Skeletal muscle satellite cell (primary cell): ENCODE measurements around the gene CHRNB4. TPM values are rescaled to one million over a fixed set of nuclear protein-coding genes. Genes with fewer than 3 reads are reported as not detected.

Source experiments
- H3K27me3 ChIP-seq: 2 replicates; pipeline ENCODE4 v1.7.0; 2013; ENCODE audit warnings: low read length; ENCODE audit not compliant: control insufficient read depth, insufficient read depth
- H3K36me3 ChIP-seq: 2 replicates; pipeline ENCODE4 v1.7.0; 2013; ENCODE audit warnings: mild to moderate bottlenecking, control low read depth, low read length; ENCODE audit not compliant: insufficient read depth
- H3K4me1 ChIP-seq: 2 replicates; pipeline ENCODE4 v1.7.0; 2013; ENCODE audit warnings: low read length; ENCODE audit not compliant: control insufficient read depth, insufficient read depth
- H3K4me2 ChIP-seq: 2 replicates; pipeline ENCODE4 v1.7.0; 2013; ENCODE audit warnings: mild to moderate bottlenecking, low read length
- H3K4me3 ChIP-seq: 2 replicates; pipeline ENCODE4 v1.7.0; 2013; ENCODE audit warnings: low read length
- H3K9ac ChIP-seq: 2 replicates; pipeline ENCODE4 v1.7.0; 2013; ENCODE audit warnings: mild to moderate bottlenecking, low read depth, low read length, moderate library complexity
- H3K9me3 ChIP-seq: replicated peaks from 2 replicates; pipeline ENCODE4 v1.7.0; 2013; ENCODE audit warnings: mild to moderate bottlenecking, control low read depth, low read length
- small RNA-seq: library from RNA; depleted of rRNA; stranded (forward); fragments of <200 nt; gene quantifications from one replicate; pipeline ENCODE3, GENCODE V24; 2012

Gene CHRNB4

GRCh38 chr15:78603467-78603866, 37.5 kb downstream of the CHRNB4 start:
- Histone ChIP-seq H3K4me3 (no peak overlapping the region), H3K4me1 (no peaks in the 10 kb centered on the region), H3K9me3 (no peaks in the 10 kb centered on the region), H3K27me3 (no peaks in the 10 kb centered on the region), H3K4me2 (no peak overlapping the region), H3K9ac (no peak overlapping the region), H3K36me3 (no peaks in the 10 kb centered on the region)

- no peak overlapping the region for H3K4me3 ChIP-seq
- no peaks in the 10 kb centered on the region for H3K36me3 ChIP-seq
- H3K4me2 ChIP-seq: no peak overlapping the region
- no peaks in the 10 kb centered on the region for H3K4me1 ChIP-seq
- no peaks in the 10 kb centered on the region for H3K9me3 ChIP-seq
- no peak overlapping the region for H3K9ac ChIP-seq
- H3K27me3 ChIP-seq: no peaks in the 10 kb centered on the region
These were observed 41.8 kb downstream of the CHRNB4 start for GRCh38 chr15:78599189-78599588.

- Histone ChIP-seq H3K9me3 (no peaks in the 10 kb centered on the region), H3K27me3 (no peaks in the 10 kb centered on the region), H3K4me3 (no peak overlapping the region), H3K4me1 (no peaks in the 10 kb centered on the region), H3K36me3 (no peaks in the 10 kb centered on the region), H3K4me2 (no peak overlapping the region), H3K9ac (no peak overlapping the region)
These were observed 42.7 kb downstream of the CHRNB4 start for GRCh38 chr15:78598348-78598747.

- no peaks in the 10 kb centered on the region for H3K4me1 ChIP-seq
- no peaks in the 10 kb centered on the region for H3K9me3 ChIP-seq
- no peaks in the 10 kb centered on the region for H3K27me3 ChIP-seq
- no peak overlapping the region for H3K4me3 ChIP-seq
- no peak overlapping the region for H3K9ac ChIP-seq
- no peaks in the 10 kb centered on the region for H3K36me3 ChIP-seq
- H3K4me2 ChIP-seq: no peak overlapping the region
These were observed 43.4 kb downstream of the CHRNB4 start for GRCh38 chr15:78597583-78597982.

- Histone ChIP-seq H3K9me3 (no peaks in the 10 kb centered on the region), H3K27me3 (no peaks in the 10 kb centered on the region), H3K4me3 (no peak overlapping the region), H3K36me3 (no peaks in the 10 kb centered on the region), H3K4me1 (no peaks in the 10 kb centered on the region), H3K4me2 (no peak overlapping the region), H3K9ac (no peak overlapping the region)
These were observed 66.1 kb downstream of the CHRNB4 start for GRCh38 chr15:78574944-78575343.

Small RNA genes within 50 kb of the gene (small RNA-seq; reads per million reads assigned to genes)
- gene AC067863.2: not detected
